Right atrium auricular region (tissue), 2 donors: ENCODE measurements around the gene MESD. TPM values are rescaled to one million over a fixed set of nuclear protein-coding genes. Genes with fewer than 3 reads are reported as not detected.

ENCODE experiments used
- DNase-seq: peaks from one replicate; pipeline ENCODE4 v3.0.0-alpha.2; 2019; ENCODE audit warnings: low spot score
- H3K27ac ChIP-seq, 2 donors: fragments of 200-600 bp; sonication (generic); 1 replicate in 1 of 2; 2 replicates in 1 of 2; pipeline ENCODE4 v1.5.1; 2016 to 2019
- H3K27me3 ChIP-seq, 2 donors: fragments of 200-600 bp; sonication (generic); one replicate each; pipeline versions ENCODE4 v1.5.1 to v1.6.0; 2017 to 2019
- H3K36me3 ChIP-seq: fragments of 200-600 bp; sonication (generic); one replicate; pipeline ENCODE4 v1.5.1; 2016
- H3K4me1 ChIP-seq, 2 donors: fragments of 200-600 bp; sonication (generic); one replicate each; pipeline versions ENCODE4 v1.5.1 to v1.6.0; 2017 to 2019
- H3K4me3 ChIP-seq, 2 donors: fragments of 200-600 bp; sonication (generic); 1 replicate in 1 of 2; 2 replicates in 1 of 2; pipeline ENCODE4 v1.5.1; 2017 to 2019; ENCODE audit warnings: mild to moderate bottlenecking in 1 of 2, moderate library complexity in 1 of 2
- H3K9me3 ChIP-seq, 2 donors: fragments of 200-600 bp; sonication (generic); one replicate each; pipeline ENCODE4 v1.5.1; 2019
- total RNA-seq, 2 donors: library from RNA; depleted of rRNA; stranded (reverse); fragments of >200 nt; gene quantifications; one replicate each; pipeline ENCODE4 v1.1.0, GENCODE V29; 2016
- TF ChIP-seq, protein P1 (sequence below), 2 donors: fragments of 200-600 bp; sonication (generic); IDR thresholded peaks; one replicate each; pipeline ENCODE4 v1.5.1; 2019; ENCODE audit warnings: antibody characterized with exemption in 2 of 2

MESD gene
- total RNA-seq, 2 donors from 2014 or later = 11.3 to 14.5 TPM

DNA sequence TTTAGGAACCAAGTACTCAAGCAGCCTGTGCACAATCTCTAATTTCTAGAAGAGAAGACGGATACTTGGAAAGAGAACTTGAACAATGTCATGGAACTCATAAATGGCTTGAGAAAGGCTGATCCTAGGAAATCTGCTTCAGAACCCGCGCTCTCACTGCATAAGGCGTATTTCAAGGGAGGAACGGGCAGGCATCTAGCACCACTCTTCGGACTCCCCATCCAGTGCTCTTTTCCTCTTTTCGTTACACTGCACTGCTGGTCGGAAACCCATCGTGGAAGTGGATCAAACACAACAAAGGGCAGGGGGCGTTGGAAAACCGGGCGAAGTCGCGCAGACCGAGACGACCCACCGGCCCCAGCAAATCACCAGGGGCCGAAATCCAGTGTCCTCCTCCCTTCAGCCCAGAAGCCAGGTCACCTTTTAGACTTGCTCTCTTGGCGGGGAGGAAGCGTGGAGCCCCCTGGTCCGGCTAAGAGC, 10.6 kb upstream of the MESD start:
- Histone ChIP-seq H3K36me3 (peaks cover 13% of the 10 kb centered on the region), H3K4me3 (peak overlapping the region; percentile 73 to 79), H3K9me3 (no peaks in the 10 kb centered on the region), H3K4me1 (peaks cover 0 to 32% of the 10 kb centered on the region in 2 donors), H3K27me3 (no peaks in the 10 kb centered on the region), H3K27ac (peak overlapping the region; percentile 96 to 98)
- TF ChIP-seq, protein P1, sequence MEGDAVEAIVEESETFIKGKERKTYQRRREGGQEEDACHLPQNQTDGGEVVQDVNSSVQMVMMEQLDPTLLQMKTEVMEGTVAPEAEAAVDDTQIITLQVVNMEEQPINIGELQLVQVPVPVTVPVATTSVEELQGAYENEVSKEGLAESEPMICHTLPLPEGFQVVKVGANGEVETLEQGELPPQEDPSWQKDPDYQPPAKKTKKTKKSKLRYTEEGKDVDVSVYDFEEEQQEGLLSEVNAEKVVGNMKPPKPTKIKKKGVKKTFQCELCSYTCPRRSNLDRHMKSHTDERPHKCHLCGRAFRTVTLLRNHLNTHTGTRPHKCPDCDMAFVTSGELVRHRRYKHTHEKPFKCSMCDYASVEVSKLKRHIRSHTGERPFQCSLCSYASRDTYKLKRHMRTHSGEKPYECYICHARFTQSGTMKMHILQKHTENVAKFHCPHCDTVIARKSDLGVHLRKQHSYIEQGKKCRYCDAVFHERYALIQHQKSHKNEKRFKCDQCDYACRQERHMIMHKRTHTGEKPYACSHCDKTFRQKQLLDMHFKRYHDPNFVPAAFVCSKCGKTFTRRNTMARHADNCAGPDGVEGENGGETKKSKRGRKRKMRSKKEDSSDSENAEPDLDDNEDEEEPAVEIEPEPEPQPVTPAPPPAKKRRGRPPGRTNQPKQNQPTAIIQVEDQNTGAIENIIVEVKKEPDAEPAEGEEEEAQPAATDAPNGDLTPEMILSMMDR (IDR thresholded peaks at IDR 0.05) = no peak
- no peak for DNase-seq

DNA sequence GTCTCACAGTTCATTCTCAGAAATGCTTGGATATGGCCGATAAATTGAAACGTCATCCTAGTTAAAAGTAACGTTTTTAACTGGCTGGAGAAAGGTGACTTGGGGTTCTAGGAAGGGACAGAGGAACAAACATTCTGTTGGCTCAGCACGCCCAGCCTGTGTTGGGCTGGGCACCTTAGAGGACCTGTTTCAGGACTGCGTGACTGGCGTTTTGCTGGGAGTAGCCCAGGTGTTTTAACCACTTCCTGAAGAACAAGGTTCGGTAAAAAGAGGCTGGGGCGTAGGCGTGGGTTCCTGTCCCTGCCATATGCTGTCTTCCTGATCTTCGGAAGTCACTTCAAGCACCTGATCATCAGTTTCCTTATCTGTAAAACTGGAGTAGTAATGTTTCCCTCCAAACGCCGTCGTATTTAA, 10.0 kb upstream of the MESD start:
- no peaks in the 10 kb centered on the region for H3K9me3 ChIP-seq
- H3K27me3 ChIP-seq = no peaks in the 10 kb centered on the region
- H3K36me3 ChIP-seq = peaks cover 13% of the 10 kb centered on the region
- H3K27ac ChIP-seq = peak overlapping the region; percentile 96 to 98
- peak overlapping the region; percentile 73 to 79 for H3K4me3 ChIP-seq
- TF ChIP-seq, protein P1 (IDR thresholded peaks at IDR 0.05) = no peak
- peaks cover 0 to 26% of the 10 kb centered on the region in 2 donors for H3K4me1 ChIP-seq
- DNase-seq = no peak

DNA sequence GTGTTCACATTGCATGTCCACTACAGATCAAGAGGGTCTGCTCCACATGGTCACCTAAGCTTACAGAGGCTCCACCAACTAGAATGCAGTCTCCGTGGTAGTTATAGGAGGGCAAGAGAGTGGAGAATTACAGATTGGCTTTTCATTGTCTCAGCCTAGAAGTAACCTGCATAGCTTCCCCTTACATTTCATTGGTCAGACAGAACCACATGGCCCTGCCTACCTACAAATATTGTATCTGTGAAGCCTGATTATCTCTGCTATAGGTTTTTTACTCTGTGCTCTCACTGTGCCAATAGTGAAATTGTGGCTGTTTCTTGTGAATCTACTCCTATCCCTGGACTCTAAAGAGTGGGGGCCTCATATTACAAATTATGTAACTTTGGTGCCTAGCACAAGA, 8.6 kb upstream of the MESD start:
- Histone ChIP-seq H3K4me3 (no peak overlapping the region), H3K36me3 (peaks cover 10% of the 10 kb centered on the region), H3K4me1 (peaks cover 0 to 12% of the 10 kb centered on the region in 2 donors), H3K27ac (peak overlapping the region; percentile 5 to 32), H3K27me3 (no peaks in the 10 kb centered on the region), H3K9me3 (no peaks in the 10 kb centered on the region)
- TF ChIP-seq, protein P1 (IDR thresholded peaks at IDR 0.05) = no peak
- DNase-seq = no peak

DNA sequence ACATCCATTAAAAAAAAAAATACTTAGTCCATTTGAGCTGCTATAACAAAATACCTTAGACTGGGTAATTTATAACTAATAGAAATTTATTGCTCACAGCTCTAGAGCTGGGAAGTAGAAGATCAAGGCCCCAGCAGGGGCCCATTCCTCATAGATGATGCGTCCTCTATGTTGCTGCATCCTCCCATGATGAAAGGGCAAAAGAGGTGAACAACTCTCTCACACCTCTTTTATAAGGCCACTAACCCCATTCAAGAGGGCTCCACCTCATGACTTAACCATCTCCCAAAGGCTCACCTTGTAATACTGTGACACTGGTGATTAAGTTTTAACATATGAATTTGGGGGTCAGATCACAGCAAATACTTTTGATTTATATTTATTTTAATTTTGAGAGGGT, 8.1 kb upstream of the MESD start:
- H3K9me3 ChIP-seq = no peaks in the 10 kb centered on the region
- H3K27ac ChIP-seq = no peak overlapping the region
- DNase-seq = no peak
- no peaks in the 10 kb centered on the region for H3K27me3 ChIP-seq
- no peak overlapping the region for H3K4me3 ChIP-seq
- peaks cover 6% of the 10 kb centered on the region for H3K36me3 ChIP-seq
- TF ChIP-seq, protein P1 (IDR thresholded peaks at IDR 0.05) = no peak
- peaks cover 0 to 7% of the 10 kb centered on the region in 2 donors for H3K4me1 ChIP-seq

DNA sequence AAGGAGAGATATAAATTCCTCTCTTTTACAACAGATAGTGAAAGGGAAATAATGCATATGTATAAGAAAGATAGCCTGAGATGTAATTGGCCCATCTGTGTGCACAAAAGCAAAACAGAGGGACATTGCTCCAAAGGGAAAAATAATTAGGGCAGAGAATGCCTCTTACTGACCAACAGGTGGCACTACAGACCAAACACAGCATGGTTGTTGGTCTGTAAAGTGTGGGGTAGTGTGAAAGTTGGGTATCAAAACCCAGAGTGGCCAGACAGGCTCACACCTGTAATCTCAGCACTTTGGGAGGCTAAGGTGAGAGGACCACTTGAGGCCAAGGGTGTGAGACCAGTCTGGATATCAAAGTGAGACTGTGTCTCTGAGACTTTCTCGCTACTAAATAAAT, 6.6 kb upstream of the MESD start:
- H3K9me3 ChIP-seq = no peaks in the 10 kb centered on the region
- no peaks in the 10 kb centered on the region for H3K36me3 ChIP-seq
- no peak overlapping the region for H3K27ac ChIP-seq
- no peak for DNase-seq
- no peak overlapping the region for H3K4me3 ChIP-seq
- H3K27me3 ChIP-seq = no peaks in the 10 kb centered on the region
- peaks cover 0 to 7% of the 10 kb centered on the region in 2 donors for H3K4me1 ChIP-seq
- TF ChIP-seq, protein P1 (IDR thresholded peaks at IDR 0.05) = peak; percentile 11 to 52

DNA sequence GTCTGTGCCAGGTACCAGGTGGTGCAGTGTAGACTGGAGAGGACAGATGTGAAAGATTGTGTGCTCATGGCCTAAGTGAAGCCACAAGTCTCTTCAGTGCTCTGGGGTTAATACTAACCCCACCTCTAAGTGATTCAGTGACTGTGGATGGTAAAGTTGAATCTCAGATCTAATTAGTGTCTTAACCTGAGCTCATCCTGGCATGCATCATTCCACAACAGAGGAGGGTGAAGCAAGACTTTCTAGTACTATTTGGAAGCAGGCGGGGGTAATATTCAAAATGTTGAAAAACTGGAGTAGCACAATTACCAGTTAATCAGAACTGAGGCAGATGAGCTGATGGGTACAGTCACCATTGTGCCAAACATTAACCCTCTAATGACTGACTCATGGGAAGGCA, 2.8 kb upstream of the MESD start:
- DNase-seq = no peak
- no peaks in the 10 kb centered on the region for H3K9me3 ChIP-seq
- TF ChIP-seq, protein P1 (IDR thresholded peaks at IDR 0.05) = no peak
- H3K27ac ChIP-seq = peak overlapping the region in 1 of 2 donors; percentile 93
- no peak overlapping the region for H3K4me3 ChIP-seq
- no peaks in the 10 kb centered on the region for H3K36me3 ChIP-seq
- no peaks in the 10 kb centered on the region for H3K27me3 ChIP-seq
- peaks cover 0 to 35% of the 10 kb centered on the region in 2 donors for H3K4me1 ChIP-seq
